GM18502 (cell line): ENCODE results near the gene CDK19.
A peak's percentile ranks its signal among the peaks of the same experiment; 100 is the strongest.
"Not testable (repeated sequence)": the region's sequence is repeated elsewhere in the genome, so short reads cannot be mapped to it uniquely, and the experiment has no call there.

ENCODE experiments used
- ATAC-seq: cut with Tn5 transposase; IDR thresholded peaks from one replicate; pipeline ENCODE4 v1.9.1; 2021; ENCODE audit warnings: mild to moderate bottlenecking; ENCODE audit not compliant: unreplicated experiment, poor library complexity

CDK19 gene

DNA sequence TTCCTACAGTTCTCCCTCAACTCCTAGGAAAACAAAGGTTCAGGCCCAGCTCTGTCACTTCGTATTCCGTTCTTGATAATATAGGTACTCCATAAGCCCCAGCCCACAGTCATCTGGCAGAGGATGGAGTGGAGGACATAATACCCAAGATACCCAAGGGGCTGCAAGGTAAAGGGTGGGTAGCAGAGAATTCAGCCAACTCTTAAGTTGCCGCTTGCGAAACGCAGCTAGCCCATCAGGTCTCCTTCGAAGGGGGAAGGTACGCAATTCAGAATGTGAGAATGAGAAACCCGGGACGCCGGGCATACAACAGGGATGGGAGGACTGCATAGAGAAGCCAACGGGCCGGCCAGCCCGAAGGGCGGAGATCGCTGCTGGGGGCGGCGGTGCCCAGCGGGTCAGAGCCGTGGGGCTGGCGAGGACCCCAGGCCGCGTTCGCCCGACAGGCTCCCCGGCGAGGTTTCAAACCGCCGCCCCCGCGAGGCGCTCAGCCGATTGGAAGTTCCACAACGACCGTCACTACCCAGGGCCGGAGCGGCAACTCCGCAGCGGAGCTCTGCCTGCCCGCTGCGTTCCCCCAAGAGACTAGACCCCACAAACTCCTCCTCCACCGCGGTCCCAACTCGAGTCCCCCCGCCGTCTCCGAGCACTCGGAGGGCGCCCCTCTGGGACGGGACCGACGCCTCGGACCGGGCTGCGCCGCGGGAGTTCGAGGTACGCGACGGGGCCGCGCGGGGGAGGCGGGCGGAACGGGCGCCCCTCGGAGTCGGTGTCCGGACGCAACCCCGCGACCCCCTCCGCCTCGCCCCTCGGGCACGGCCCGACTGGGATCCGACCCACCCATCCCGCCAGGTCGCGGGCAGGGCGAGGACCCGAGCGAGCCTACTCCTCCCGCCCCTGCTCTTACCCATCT lies 911 bp downstream of the CDK19 start:
- ATAC-seq, result peak; percentile 21

DNA sequence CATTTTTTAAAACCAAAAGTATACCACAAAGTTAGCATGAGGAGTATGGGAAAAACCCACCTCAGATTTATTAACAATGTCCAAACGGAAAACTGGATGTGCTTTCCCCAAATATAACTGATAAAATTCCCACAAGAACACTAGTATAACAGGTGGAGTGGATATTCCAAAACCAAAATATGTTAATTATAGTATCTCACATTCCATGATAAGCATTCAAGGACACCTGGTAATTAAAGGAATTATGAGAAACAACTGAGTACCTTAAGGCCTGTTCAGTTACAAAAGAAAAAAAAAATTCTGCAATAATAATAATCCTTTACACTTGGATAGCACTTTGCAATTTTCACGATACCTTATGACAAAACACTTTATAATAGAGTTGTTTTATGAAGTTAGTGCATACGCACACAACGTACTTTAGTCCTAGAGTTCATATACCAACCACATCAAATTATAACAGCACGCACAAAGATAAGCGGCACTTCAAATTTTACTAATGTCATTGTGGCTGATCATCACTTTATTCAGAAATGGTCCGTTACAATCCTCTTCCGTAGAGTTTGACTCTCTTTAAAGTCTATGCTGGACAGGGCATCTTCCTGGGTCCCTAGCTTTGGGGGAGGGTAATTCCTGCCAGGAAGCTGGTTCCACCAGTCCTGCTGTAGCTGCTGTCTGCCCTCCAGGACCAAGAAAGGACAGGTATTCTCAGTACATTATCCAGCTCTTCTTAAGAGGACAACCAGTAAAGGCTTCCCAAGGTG lies 1.7 kb downstream of the CDK19 start:
- ATAC-seq, result no peak

DNA sequence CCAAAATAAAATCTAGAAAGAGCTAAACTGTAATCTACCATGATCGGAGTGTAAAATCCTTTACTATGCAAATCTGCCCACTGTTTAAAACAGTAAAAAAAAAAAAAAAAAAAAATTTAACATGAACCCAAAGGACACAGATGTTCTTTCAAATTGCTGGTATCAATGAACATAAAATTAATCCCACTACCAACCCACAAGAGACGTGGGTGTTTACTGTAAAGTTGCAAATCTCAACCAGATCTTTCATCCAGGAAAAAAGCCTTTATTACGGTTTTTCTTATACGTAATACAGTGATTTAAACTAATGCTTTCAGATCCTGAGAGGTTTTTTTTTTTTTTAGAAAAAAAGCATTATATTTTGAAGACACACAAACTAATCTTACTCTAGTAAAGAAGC lies 2.5 kb downstream of the CDK19 start:
- no peak for ATAC-seq

DNA sequence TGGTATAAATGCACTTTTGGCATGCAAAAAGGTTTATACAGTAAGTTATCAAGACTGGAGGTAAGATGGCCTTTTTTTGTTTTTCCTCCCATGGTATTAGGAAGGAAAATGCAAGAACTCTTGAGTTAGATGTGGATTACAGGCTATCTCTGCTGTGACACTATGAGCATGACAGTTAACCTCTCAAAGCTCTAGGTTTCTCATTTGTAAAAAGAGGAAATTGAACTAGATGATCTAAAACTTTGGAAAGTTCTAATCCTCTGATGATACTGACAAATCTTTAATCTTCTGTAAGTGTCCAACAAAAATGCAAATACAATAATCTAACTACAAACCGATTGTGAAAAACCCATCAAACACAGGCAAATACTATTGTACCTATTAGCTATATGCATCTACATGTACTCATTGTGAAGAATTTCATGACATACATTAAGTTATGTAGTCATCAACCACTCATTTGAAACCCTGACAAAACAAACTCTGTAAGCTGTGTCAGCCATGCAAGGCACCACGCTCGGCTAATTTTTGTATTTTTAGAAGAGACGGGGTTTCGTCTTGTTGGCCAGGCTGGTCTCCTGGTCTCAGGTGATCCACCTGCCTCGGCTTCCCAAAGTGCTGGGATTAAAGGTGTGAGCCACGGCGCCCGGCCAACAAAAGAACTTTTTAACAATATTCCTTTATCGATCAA lies 4.2 kb downstream of the CDK19 start:
- peak; percentile 15 for ATAC-seq

DNA sequence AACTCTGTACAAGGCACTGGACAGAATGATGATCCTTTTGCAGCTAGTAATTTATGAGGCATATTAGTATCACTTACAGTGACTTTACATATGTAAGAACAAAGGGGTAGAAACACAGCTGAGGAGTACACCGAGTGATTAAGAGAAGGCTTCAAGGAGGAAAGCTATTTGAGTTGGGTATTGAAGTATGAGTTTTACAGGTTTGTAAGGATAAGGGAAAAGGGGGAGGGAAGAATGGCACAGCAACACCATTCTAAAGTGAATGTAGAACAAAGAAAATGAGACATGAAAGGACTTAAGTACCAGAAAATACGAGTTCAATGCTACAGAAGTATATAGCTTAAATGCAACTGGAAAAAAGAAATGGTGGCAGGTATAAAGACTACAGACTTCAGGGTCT lies 5.5 kb downstream of the CDK19 start:
- ATAC-seq, result no peak

DNA sequence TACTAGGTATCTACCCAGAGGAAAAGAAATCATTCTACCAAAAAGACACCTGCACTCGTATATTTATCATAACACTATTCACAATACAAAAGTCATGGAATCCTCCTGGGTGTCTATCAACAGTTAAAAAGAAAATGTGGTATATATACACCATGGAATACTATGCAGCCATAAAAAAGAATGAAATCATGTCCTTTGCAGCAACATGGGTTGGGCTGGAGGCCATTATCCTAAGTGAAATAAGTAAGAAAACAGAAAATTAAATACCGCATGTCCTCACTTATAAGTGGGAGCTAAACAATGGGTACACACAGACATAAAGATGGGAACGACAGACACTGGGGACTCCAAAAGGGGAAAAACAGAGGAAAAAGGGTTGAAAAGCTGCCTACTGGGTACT lies 13.1 kb downstream of the CDK19 start:
- not testable (repeated sequence) for ATAC-seq

DNA sequence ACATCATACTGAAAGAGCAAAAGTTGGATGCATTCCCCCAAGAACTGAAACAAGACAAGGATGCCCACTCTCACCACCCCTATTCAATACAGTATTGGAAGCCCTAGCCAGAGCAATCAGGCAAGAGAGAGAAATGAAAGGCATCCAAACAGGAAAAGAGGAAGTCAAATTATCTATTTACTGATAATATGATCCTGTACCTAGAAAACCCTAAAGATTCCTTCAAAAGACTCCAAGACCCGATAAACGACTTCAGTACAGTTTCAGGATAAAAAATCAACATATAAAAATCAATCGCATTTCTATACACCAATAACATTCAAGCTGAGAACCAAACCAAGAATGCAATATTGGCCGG lies 14.5 kb downstream of the CDK19 start:
- no peak for ATAC-seq

DNA sequence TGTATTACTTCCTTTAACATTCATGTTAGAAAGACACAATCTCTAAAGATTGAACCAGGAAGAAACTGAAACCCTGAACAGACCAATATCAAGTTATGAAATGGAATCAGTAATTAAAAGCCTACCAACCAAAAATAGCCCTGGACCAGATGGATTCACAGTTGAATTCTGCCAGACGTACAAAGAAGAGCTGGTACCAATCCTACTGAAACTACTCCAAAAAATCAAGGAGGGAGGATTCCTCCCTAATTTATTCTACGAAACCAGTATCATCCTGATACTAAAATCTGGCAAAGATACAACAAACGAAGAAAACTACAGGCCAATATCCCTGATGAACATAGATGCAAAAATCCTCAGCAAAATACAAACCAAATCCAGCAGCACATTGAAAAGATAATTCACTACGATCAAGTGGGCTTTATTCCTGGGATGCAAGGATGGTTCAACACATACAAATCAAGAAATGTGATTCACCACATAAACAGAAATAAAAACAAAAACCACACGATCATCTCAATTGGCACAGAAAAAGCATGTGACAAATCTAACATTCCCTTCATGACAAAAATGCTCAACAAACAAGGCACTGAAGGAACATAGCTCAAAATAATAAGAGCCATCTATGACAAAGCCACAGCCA lies 15.0 kb downstream of the CDK19 start:
- no peak for ATAC-seq

DNA sequence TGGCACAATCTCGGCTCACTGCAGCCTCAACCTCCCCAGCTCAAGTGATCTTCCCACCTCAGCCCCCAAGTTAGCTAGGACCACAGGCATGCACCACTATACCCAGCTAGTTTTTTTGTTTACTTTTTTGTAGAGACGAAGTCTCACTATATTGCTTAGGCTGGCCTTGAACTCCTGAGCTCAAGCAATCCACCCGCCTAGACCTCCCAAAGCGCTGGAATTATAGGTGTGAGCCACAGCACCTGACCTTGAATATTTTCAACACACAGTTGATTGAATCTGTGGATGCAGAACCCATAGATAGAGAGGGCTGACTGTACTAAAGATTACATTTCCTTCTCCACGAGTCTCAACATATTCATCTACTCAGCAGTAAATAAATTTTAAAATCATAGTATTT lies 15.6 kb downstream of the CDK19 start:
- ATAC-seq, result no peak

DNA sequence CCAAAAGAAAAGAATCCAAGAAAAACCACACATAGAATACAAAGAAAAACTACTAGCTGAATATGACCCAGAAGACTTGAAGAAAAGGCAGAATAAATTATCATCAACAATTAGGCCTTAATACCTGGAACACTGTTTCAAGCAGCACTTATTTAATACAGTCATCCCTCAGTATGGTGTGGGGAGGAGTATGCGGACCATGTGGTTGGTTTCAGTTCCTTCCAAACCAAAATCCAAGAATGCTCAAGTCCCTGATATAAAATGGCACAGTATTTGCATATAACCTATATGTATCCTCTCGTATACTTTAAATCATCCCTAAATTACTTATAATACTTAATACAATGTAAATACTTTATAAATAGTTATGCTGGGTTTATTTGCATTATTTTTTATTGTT lies 16.1 kb downstream of the CDK19 start:
- ATAC-seq, result peak; percentile 75

DNA sequence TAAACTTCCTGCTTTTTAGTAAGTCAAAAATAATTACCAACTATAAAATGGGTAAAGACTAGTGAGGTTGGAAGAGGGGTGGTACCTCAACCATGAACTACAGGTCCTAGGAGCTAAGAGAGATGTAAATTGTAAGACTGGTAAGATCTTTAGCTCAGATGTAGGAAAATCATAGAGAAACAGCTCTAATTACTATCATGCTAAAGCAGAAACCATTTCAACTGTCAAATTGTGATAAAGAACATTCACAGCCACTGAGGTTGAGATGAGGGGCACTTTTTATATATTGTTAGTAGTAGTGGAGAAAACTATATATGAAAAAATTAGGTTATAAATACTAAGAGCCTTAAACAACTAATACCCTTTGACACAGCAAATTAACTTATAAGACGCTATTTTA lies 20.0 kb downstream of the CDK19 start:
- ATAC-seq, result no peak

DNA sequence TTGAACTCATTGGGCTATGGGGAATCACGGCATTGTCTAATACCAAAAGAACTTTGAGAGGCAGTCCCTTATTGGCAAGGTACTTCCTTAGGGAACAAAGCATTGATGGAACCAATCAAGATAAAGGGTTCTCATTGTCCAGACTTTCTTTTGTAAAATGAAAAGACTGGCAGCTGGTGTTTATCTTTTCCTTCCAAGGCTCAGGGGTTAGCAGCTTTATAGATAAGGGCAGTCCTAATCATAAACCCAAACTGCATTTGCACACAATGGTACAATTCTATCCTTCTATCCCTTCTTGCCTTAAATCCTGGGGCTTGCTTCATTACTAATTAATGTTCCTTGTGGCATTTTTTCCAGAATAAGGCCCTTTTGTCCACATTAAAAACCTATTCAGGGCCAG lies 28.6 kb downstream of the CDK19 start:
- no peak for ATAC-seq

DNA sequence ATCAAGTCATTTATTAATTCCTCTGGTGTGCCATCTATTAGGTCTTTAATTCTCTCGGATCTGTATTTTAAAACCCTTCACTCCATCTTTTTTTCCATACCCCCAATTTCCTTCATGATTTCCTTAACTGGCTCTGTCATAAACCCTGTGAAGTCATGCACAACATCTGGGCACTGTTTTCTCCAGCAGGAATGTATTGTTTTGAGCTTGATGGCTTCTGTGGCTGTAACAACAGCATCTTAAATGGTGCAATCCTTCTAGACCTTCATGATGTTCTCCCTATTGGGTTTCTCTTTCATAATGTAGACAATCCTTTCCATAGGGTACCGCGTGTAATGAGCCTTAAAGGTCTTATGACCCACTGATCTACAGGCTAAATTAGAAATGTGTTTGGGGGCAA lies 29.0 kb downstream of the CDK19 start:
- ATAC-seq, result no peak

DNA sequence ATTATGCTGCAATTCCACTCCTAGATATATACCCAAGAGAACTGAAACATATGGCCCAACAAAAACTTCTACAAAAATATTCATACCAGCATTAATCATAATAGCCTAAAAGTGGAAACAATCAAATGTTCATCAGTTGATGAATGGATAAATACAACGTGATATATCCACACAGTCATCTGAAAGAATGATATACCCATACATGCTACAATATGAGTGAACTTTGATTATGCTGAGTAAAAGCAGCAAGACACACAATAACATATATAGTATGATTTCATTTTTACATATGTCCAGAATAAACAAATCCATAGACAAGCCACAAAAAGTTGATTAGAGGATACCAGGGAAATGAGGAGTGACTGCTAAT lies 30.7 kb downstream of the CDK19 start:
- ATAC-seq, result peak; percentile 25

DNA sequence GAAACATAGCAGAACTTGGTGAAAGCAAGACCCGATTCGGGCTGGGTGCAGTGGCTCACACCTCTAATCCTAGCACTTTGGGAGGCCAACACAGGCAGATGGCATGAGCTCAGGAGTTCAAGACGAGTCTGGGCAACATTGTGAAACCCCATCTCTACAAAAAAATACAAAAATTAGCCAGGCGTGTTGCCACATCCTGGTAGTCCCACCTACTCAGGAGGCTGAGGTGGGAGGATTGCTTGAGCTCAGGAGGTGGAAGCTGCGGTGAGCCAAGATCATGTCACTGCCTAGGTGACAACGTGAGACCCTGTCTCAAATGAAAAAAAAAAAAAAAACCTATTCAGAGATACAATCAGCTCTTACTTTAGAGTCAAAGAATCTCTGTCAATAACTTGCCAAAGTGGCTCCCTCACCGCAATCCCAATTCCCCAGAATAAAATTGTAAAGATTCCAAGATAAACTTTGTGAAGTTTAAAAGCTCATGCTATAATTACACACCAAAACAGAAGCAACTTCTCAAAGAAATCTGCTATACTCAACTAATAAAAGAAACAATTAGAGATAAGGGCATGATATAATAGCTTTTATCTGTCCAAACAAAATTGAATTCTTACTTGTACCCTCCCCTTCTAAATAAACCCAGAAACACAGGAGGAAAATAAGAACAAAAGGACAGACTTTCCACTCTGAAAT lies 33.6 kb downstream of the CDK19 start:
- ATAC-seq, result no peak

DNA sequence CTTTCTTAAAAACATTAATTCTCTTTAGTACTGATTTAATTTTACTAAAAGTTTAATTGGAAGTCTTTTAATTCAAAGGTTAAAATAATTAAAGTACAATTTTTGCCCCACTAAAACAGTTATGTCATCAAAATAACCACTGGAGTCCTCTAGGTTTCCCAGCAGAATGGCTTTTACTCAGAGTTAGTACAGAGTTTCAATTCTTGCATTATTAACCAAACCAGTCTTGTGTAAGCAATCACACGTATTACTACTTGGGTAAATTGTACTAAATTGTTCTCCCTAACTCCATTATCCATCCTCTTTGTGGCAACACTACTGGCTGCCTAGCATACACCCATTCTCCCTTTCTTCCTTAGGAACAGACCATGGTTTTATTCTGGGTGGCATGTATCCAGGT lies 36.9 kb downstream of the CDK19 start:
- no peak for ATAC-seq

DNA sequence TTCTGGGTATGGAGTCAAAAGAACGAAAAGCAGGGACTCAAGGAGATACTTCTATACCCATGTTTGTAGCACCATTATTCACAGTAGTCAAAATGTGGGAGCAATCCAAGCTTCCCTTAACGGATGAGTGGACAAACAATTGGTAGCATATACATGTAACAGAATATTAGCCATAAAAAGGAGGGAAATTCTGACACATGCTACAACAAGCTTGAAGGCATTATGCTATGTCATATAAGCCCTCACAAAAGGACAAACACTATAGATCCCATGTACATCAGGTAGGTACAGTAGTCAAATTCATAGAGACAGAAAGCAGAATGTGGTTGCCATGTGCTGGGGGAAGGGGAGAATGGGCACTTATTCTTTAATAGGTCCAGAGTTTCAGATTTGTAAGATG lies 37.6 kb downstream of the CDK19 start:
- no peak for ATAC-seq

DNA sequence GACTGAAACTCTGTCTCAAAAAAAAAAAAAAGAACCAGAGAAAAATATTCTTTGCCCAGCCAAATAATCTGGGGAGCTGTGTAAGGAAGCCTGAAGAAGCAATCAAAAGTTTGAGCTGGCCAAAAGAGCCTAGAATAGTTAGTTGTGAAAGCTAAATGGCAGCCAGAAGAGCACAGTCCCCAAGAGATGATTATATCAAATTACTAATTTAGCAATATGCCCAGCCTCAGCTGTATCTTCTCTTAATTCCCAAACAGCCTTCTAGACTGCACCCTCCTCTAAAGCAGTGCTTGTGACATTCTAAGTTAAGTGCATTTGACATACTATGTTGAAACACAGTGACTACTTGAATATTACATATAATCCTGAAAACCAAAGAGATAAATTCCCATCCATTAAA lies 38.9 kb downstream of the CDK19 start:
- no peak for ATAC-seq

DNA sequence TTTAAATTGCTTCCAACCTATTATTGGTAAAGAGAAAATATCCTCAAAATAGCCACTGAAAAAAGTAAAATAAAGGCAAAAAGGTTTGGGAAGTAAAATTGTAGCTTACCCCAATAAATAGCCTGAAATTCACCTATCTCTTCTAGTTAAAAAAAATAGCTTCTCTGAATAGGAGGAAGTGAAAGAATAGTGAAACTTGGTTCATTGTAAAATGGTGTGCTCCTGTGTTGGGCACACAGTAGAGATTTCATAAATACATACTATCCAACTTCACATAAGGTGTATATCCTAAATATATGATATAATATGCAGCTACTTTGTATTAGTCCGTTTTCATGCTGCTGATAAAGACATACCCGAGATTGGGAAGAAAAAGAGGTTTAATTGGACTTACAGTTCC lies 45.3 kb downstream of the CDK19 start:
- ATAC-seq, result no peak

DNA sequence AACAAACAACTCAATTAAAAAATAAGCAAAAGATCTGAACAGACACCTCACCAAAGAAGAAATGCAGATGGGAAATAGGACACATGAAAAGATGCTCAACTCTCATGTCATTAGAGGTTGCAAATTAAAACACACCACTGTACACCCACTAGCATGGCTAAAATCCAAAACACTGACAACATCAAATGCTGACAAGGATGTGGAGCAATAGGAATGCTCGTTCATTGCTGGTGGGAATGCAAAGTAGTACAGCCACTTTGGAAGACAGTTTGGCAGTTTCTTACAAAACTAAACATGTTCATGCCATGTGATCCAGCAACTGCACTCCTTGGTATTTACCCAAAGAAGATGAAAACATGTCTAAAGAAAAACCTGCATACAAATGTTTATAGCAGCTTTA lies 47.2 kb downstream of the CDK19 start:
- no peak for ATAC-seq
